ENCODE results near the gene GRK5. TPM values are rescaled to one million over a fixed set of nuclear protein-coding genes. Genes with fewer than 3 reads are reported as not detected.

GRK5 gene
- total RNA-seq, 1 donor: 1.8 TPM

DNA sequence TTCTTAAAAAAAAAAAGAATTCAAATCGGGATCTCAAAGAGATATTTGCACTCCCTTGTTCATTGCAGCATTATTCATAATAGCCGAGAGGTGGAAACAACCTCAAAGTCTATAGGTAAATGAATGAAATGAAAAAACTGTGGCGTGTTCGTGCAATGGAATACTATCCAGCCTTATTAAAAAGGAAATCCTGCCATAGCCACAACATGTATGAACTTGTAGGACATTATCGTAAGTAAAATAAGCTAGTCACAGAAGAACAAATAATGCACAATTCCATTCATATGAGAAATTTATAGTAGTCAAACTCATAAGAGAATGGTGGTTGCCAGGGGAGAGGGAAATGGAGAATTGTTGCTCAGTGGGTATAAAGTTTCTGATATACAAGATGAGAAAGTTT lies 37.9 kb downstream of the GRK5 start:
- no peak for DNase-seq (ENCODE audit: insufficient read length, low spot score, missing footprints)
- no peak for TF ChIP-seq CTCF (IDR thresholded peaks at IDR 0.05; ENCODE audit: extremely low read depth, low read depth, low read length)
- H3K27me3 ChIP-seq (ENCODE audit: insufficient read depth, low read length): no peaks in the 10 kb centered on the region
- no peaks in the 10 kb centered on the region for H3K9me3 ChIP-seq (ENCODE audit: low read depth, low read length)
- no peaks in the 10 kb centered on the region for H3K36me3 ChIP-seq (ENCODE audit: insufficient read depth, low read length)
- peaks cover 3% of the 10 kb centered on the region for H4K20me1 ChIP-seq (ENCODE audit: insufficient read depth, low read length)
- no peak overlapping the region for H3K4me2 ChIP-seq (ENCODE audit: insufficient read depth, low read length)
- no peak overlapping the region for H2AFZ ChIP-seq (ENCODE audit: low read length)
- peaks cover 14% of the 10 kb centered on the region for H3K4me1 ChIP-seq (ENCODE audit: insufficient read depth, low read length)
- no peak overlapping the region for H3K27ac ChIP-seq (ENCODE audit: low read depth, low read length)
- no peak overlapping the region for H3K4me3 ChIP-seq (ENCODE audit: insufficient read depth, low read length)
- H3K79me2 ChIP-seq (ENCODE audit: insufficient read depth, low read length): no peaks in the 10 kb centered on the region

GRCh38 chr10:119246862-119247549 lies 39.6 kb downstream of the GRK5 start:
- Histone ChIP-seq H3K36me3 (ENCODE audit: insufficient read depth, low read length) (no peaks in the 10 kb centered on the region), H2AFZ (ENCODE audit: low read length) (no peak overlapping the region), H3K27me3 (ENCODE audit: insufficient read depth, low read length) (no peaks in the 10 kb centered on the region), H3K4me2 (ENCODE audit: insufficient read depth, low read length) (peak overlapping the region; percentile 37), H3K9me3 (ENCODE audit: low read depth, low read length) (no peaks in the 10 kb centered on the region), H3K27ac (ENCODE audit: low read depth, low read length) (peak overlapping the region; percentile 78), H3K4me3 (ENCODE audit: insufficient read depth, low read length) (no peak overlapping the region), H3K4me1 (ENCODE audit: insufficient read depth, low read length) (peaks cover 32% of the 10 kb centered on the region), H3K79me2 (ENCODE audit: insufficient read depth, low read length) (no peaks in the 10 kb centered on the region), H4K20me1 (ENCODE audit: insufficient read depth, low read length) (no peaks in the 10 kb centered on the region)
- DNase-seq (ENCODE audit: insufficient read length, low spot score, missing footprints): peak; percentile 89
- TF ChIP-seq CTCF (IDR thresholded peaks at IDR 0.05; ENCODE audit: extremely low read depth, low read depth, low read length): no peak

- no peak overlapping the region for H2AFZ ChIP-seq (ENCODE audit: low read length)
- TF ChIP-seq CTCF (IDR thresholded peaks at IDR 0.05; ENCODE audit: extremely low read depth, low read depth, low read length): no peak
- no peak for DNase-seq (ENCODE audit: insufficient read length, low spot score, missing footprints)
- H4K20me1 ChIP-seq (ENCODE audit: insufficient read depth, low read length): no peaks in the 10 kb centered on the region
- H3K4me2 ChIP-seq (ENCODE audit: insufficient read depth, low read length): peak overlapping the region; percentile 37
- no peaks in the 10 kb centered on the region for H3K36me3 ChIP-seq (ENCODE audit: insufficient read depth, low read length)
- no peak overlapping the region for H3K4me3 ChIP-seq (ENCODE audit: insufficient read depth, low read length)
- H3K9me3 ChIP-seq (ENCODE audit: low read depth, low read length): no peaks in the 10 kb centered on the region
- H3K27ac ChIP-seq (ENCODE audit: low read depth, low read length): peak overlapping the region; percentile 57
- no peaks in the 10 kb centered on the region for H3K79me2 ChIP-seq (ENCODE audit: insufficient read depth, low read length)
- no peaks in the 10 kb centered on the region for H3K27me3 ChIP-seq (ENCODE audit: insufficient read depth, low read length)
- H3K4me1 ChIP-seq (ENCODE audit: insufficient read depth, low read length): peaks cover 34% of the 10 kb centered on the region
Measured at GRCh38 chr10:119247550-119247894, 40.2 kb downstream of the GRK5 start.

- H3K4me1 ChIP-seq (ENCODE audit: insufficient read depth, low read length): peaks cover 41% of the 10 kb centered on the region
- no peak overlapping the region for H3K4me2 ChIP-seq (ENCODE audit: insufficient read depth, low read length)
- no peak overlapping the region for H3K4me3 ChIP-seq (ENCODE audit: insufficient read depth, low read length)
- no peaks in the 10 kb centered on the region for H3K36me3 ChIP-seq (ENCODE audit: insufficient read depth, low read length)
- no peaks in the 10 kb centered on the region for H3K9me3 ChIP-seq (ENCODE audit: low read depth, low read length)
- no peak for DNase-seq (ENCODE audit: insufficient read length, low spot score, missing footprints)
- no peaks in the 10 kb centered on the region for H3K79me2 ChIP-seq (ENCODE audit: insufficient read depth, low read length)
- H3K27me3 ChIP-seq (ENCODE audit: insufficient read depth, low read length): no peaks in the 10 kb centered on the region
- H2AFZ ChIP-seq (ENCODE audit: low read length): no peak overlapping the region
- no peaks in the 10 kb centered on the region for H4K20me1 ChIP-seq (ENCODE audit: insufficient read depth, low read length)
- no peak for TF ChIP-seq CTCF (IDR thresholded peaks at IDR 0.05; ENCODE audit: extremely low read depth, low read depth, low read length)
- no peak overlapping the region for H3K27ac ChIP-seq (ENCODE audit: low read depth, low read length)
Measured at GRCh38 chr10:119248184-119248583, 40.8 kb downstream of the GRK5 start.
